WTC11 (cell line): ENCODE results near the gene PTPRN2. TPM values are rescaled to one million over a fixed set of nuclear protein-coding genes. Genes with fewer than 3 reads are reported as not detected.

Source experiments
- ATAC-seq: fragments of 200-7000 bp; cut with Tn5 transposase; 2 replicates; pipeline ENCODE4 v1.10.0; 2021; ENCODE audit warnings: mild to moderate bottlenecking, moderate library complexity
- CTCF ChIA-PET: fragments of 300-600 bp; sonication (Branson Sonifier 250); formaldehyde crosslinking; loops from one replicate; lab custom pipeline; 2021; ENCODE audit warnings: antibody characterized with exemption; lab: Charles Lee
- POLR2A ChIA-PET: fragments of 350-600 bp; sonication (Branson Sonifier 250); formaldehyde crosslinking; loops from one replicate; lab custom pipeline; 2021; ENCODE audit warnings: antibody characterized with exemption; lab: Charles Lee
- DNase-seq: peaks from one replicate; pipeline ENCODE4 v3.0.0; 2021; ENCODE audit warnings: low spot score
- H3K27ac Mint-ChIP-seq: 2 replicates; pipeline ENCODE4 v1.8.0; 2021; ENCODE audit warnings: mixed read lengths
- H3K27me3 Mint-ChIP-seq: 2 replicates; pipeline ENCODE4 v1.8.0; 2021; ENCODE audit warnings: low read depth, mild to moderate bottlenecking, moderate library complexity, mixed read lengths
- H3K36me3 Mint-ChIP-seq: 2 replicates; pipeline ENCODE4 v1.8.0; 2021; ENCODE audit warnings: mixed read lengths
- H3K4me1 Mint-ChIP-seq: 2 replicates; pipeline ENCODE4 v1.8.0; 2022; ENCODE audit warnings: mixed read lengths
- H3K4me3 Mint-ChIP-seq: 2 replicates; pipeline ENCODE4 v1.8.0; 2021; ENCODE audit warnings: mild to moderate bottlenecking, moderate library complexity, mixed read lengths
- H3K9me3 Mint-ChIP-seq: 2 replicates; pipeline ENCODE4 v1.8.0; 2021; ENCODE audit warnings: mixed read lengths
- ATF1 ChIP-seq: sonication (generic); formaldehyde crosslinking; IDR thresholded peaks from 2 replicates; pipeline ENCODE4 v1.8.1; 2023; ENCODE audit warnings: mild to moderate bottlenecking, moderate library complexity, missing genetic modification reagents
- E2F4 ChIP-seq: sonication (generic); formaldehyde crosslinking; IDR thresholded peaks from 2 replicates; pipeline ENCODE4 v1.8.1; 2022; ENCODE audit warnings: low read depth, mild to moderate bottlenecking, moderate library complexity, missing genetic modification reagents, borderline replicate concordance
- EMX1 ChIP-seq: fragments of 250-450 bp; sonication (Bioruptor Pico); IDR thresholded peaks from 2 replicates; pipeline ENCODE4 v1.8.0; 2021; ENCODE audit warnings: mild to moderate bottlenecking
- FOXP4 ChIP-seq: sonication (generic); formaldehyde crosslinking; IDR thresholded peaks from 2 replicates; pipeline ENCODE4 v1.8.0; 2022; ENCODE audit warnings: mild to moderate bottlenecking, missing genetic modification reagents
- KAT7 ChIP-seq: sonication (generic); formaldehyde crosslinking; IDR thresholded peaks from 2 replicates; pipeline ENCODE4 v1.8.1; 2023; ENCODE audit warnings: missing genetic modification reagents, mild to moderate bottlenecking, borderline replicate concordance
- MAX ChIP-seq: sonication (generic); formaldehyde crosslinking; IDR thresholded peaks from 2 replicates; pipeline ENCODE4 v1.8.0; 2022; ENCODE audit warnings: mild to moderate bottlenecking, missing genetic modification reagents
- MYBL2 ChIP-seq: sonication (generic); formaldehyde crosslinking; IDR thresholded peaks from 2 replicates; pipeline ENCODE4 v1.8.1; 2023; ENCODE audit warnings: mild to moderate bottlenecking, moderate library complexity, missing genetic modification reagents
- NFE2L1 ChIP-seq: sonication (generic); formaldehyde crosslinking; IDR thresholded peaks from 2 replicates; pipeline ENCODE4 v1.8.1; 2023; ENCODE audit warnings: missing genetic modification reagents
- NFYB ChIP-seq: sonication (generic); formaldehyde crosslinking; conservative IDR thresholded peaks from 2 replicates; pipeline ENCODE4 v1.8.0; 2022; ENCODE audit warnings: low read depth, missing genetic modification reagents
- NR2C2 ChIP-seq: sonication (generic); formaldehyde crosslinking; IDR thresholded peaks from 2 replicates; pipeline ENCODE4 v1.8.0; 2022; ENCODE audit warnings: mild to moderate bottlenecking, missing genetic modification reagents
- OVOL2 ChIP-seq: fragments of 250-450 bp; sonication (Bioruptor Pico); IDR thresholded peaks from 2 replicates; pipeline ENCODE4 v1.9.0; 2021; ENCODE audit warnings: mild to moderate bottlenecking, borderline replicate concordance
- SMAD4 ChIP-seq: sonication (generic); formaldehyde crosslinking; IDR thresholded peaks from 2 replicates; pipeline ENCODE4 v1.8.0; 2022; ENCODE audit warnings: mild to moderate bottlenecking, missing genetic modification reagents
- ZNF263 ChIP-seq: sonication (generic); formaldehyde crosslinking; IDR thresholded peaks from 2 replicates; pipeline ENCODE4 v1.8.1; 2022; ENCODE audit warnings: low read depth, mild to moderate bottlenecking, moderate library complexity, missing genetic modification reagents
- ZNF416 ChIP-seq: fragments of 250-450 bp; sonication (Bioruptor Pico); IDR thresholded peaks from 2 replicates; pipeline ENCODE4 v1.9.0; 2021; ENCODE audit warnings: mild to moderate bottlenecking, inconsistent platforms
- ZNF532 ChIP-seq: fragments of 250-450 bp; sonication (Bioruptor Pico); IDR thresholded peaks from 2 replicates; pipeline ENCODE4 v1.9.0; 2021; ENCODE audit warnings: mild to moderate bottlenecking, borderline replicate concordance
- total RNA-seq: library from RNA; stranded (reverse); gene quantifications from 3 replicates; pipeline ENCODE4 v1.2.3, GENCODE V29; 2021
- TF ChIP-seq, protein P1 (sequence below): sonication (generic); formaldehyde crosslinking; IDR thresholded peaks from 2 replicates; pipeline ENCODE4 v1.8.1; 2023; ENCODE audit warnings: mild to moderate bottlenecking, missing genetic modification reagents, moderate library complexity
- TF ChIP-seq, protein P2 (sequence below): sonication (generic); formaldehyde crosslinking; IDR thresholded peaks from 2 replicates; pipeline ENCODE4 v1.8.0; 2023; ENCODE audit warnings: missing genetic modification reagents, mild to moderate bottlenecking, borderline replicate concordance
- TF ChIP-seq, protein P3 (sequence below): sonication (generic); formaldehyde crosslinking; IDR thresholded peaks from 2 replicates; pipeline ENCODE4 v1.8.1; 2023; ENCODE audit warnings: mild to moderate bottlenecking, missing genetic modification reagents

The PTPRN2 gene
- total RNA-seq, 1 experiment from 2014 or later, result 4.7 TPM

DNA sequence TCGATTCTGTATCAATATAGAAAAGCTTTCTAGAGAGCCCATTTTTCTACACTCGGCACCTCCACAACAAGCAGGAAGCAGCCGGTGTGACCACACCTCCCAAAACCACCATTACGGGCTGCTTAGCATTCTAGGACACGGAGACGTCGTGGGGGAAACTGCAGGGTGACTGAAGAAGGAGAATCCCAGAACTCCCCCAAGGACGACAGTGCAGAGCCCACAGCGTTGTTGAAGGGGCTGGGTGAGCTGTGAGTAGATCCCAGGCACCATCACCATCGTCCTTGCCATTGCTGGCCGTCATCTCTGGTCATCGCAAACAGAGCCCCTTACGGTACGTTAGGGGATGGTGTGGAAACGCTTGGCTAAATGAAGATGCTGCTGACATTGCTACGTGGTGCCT is 351.8 kb downstream of the PTPRN2 start:
- H3K9me3 Mint-ChIP-seq, result peaks cover 44% of the 10 kb centered on the region
- H3K27me3 Mint-ChIP-seq, result no peaks in the 10 kb centered on the region
- H3K36me3 Mint-ChIP-seq, result peaks cover 14% of the 10 kb centered on the region

More for the DNA sequence above, 351.8 kb downstream of the PTPRN2 start:
- H3K4me3 Mint-ChIP-seq, result no peak overlapping the region
- ATAC-seq (no peak), DNase-seq (no peak)
- TF ChIP-seq MYBL2, result no peak
- no peak for TF ChIP-seq SMAD4 (CRISPR knock-in tag)
- TF ChIP-seq, protein P1, sequence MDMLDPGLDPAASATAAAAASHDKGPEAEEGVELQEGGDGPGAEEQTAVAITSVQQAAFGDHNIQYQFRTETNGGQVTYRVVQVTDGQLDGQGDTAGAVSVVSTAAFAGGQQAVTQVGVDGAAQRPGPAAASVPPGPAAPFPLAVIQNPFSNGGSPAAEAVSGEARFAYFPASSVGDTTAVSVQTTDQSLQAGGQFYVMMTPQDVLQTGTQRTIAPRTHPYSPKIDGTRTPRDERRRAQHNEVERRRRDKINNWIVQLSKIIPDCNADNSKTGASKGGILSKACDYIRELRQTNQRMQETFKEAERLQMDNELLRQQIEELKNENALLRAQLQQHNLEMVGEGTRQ (CRISPR knock-in tag), result no peak
- TF ChIP-seq NFE2L1 (CRISPR knock-in tag), result no peak
- no peak for TF ChIP-seq MAX (CRISPR knock-in tag)
- TF ChIP-seq NR2C2 (CRISPR knock-in tag), result no peak
- no peak for TF ChIP-seq ZNF263 (CRISPR knock-in tag)
- no peak for TF ChIP-seq ZNF532 (CRISPR knock-in tag)
- no peak for TF ChIP-seq FOXP4
- TF ChIP-seq EMX1 (CRISPR knock-in tag), result no peak
- TF ChIP-seq, protein P2, sequence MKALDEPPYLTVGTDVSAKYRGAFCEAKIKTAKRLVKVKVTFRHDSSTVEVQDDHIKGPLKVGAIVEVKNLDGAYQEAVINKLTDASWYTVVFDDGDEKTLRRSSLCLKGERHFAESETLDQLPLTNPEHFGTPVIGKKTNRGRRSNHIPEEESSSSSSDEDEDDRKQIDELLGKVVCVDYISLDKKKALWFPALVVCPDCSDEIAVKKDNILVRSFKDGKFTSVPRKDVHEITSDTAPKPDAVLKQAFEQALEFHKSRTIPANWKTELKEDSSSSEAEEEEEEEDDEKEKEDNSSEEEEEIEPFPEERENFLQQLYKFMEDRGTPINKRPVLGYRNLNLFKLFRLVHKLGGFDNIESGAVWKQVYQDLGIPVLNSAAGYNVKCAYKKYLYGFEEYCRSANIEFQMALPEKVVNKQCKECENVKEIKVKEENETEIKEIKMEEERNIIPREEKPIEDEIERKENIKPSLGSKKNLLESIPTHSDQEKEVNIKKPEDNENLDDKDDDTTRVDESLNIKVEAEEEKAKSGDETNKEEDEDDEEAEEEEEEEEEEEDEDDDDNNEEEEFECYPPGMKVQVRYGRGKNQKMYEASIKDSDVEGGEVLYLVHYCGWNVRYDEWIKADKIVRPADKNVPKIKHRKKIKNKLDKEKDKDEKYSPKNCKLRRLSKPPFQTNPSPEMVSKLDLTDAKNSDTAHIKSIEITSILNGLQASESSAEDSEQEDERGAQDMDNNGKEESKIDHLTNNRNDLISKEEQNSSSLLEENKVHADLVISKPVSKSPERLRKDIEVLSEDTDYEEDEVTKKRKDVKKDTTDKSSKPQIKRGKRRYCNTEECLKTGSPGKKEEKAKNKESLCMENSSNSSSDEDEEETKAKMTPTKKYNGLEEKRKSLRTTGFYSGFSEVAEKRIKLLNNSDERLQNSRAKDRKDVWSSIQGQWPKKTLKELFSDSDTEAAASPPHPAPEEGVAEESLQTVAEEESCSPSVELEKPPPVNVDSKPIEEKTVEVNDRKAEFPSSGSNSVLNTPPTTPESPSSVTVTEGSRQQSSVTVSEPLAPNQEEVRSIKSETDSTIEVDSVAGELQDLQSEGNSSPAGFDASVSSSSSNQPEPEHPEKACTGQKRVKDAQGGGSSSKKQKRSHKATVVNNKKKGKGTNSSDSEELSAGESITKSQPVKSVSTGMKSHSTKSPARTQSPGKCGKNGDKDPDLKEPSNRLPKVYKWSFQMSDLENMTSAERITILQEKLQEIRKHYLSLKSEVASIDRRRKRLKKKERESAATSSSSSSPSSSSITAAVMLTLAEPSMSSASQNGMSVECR, result no peak
- TF ChIP-seq, protein P3, sequence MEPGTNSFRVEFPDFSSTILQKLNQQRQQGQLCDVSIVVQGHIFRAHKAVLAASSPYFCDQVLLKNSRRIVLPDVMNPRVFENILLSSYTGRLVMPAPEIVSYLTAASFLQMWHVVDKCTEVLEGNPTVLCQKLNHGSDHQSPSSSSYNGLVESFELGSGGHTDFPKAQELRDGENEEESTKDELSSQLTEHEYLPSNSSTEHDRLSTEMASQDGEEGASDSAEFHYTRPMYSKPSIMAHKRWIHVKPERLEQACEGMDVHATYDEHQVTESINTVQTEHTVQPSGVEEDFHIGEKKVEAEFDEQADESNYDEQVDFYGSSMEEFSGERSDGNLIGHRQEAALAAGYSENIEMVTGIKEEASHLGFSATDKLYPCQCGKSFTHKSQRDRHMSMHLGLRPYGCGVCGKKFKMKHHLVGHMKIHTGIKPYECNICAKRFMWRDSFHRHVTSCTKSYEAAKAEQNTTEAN (CRISPR knock-in tag), result no peak
- TF ChIP-seq ZNF416 (CRISPR knock-in tag), result no peak
- TF ChIP-seq ATF1 (CRISPR knock-in tag), result no peak
- TF ChIP-seq KAT7 (CRISPR knock-in tag), result no peak
- TF ChIP-seq OVOL2, result no peak
- TF ChIP-seq E2F4 (CRISPR knock-in tag), result no peak
- no peak for TF ChIP-seq NFYB (CRISPR knock-in tag)
- peaks cover 12% of the 10 kb centered on the region; the same call in 1 of the 2 replicates for H3K4me1 Mint-ChIP-seq
- ChIA-PET POLR2A (no interaction called here), CTCF (no interaction called here)
- no peak overlapping the region for H3K27ac Mint-ChIP-seq
